CD1c-positive myeloid dendritic cell (primary cell): Measurements from ENCODE around the gene CTXN1.

Experiments used
- DNase-seq: peaks from one replicate; pipeline ENCODE4 v3.0.0-alpha.2; 2016; ENCODE audit errors: extremely low spot score

Gene CTXN1

DNA sequence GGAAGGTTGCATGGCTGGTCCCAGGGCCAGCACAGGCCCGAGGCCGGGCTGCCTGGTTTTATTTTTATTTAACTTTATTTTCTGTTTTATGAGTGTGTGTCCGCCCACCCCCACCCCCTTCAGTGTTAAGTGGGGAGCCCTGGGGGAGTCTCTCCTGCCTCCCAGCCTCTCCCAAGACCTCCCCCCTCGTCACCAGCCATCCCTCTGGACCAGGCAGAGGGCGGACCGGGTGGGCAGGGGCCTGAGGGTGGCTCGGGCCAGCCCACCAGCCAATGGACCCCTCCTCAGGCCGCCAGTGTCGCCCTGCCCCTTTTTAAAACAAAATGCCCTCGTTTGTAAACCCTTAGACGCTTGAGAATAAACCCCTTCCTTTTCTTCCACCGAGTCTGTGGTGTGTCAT is 11.8 kb downstream of the CTXN1 start:
- DNase-seq = no peak

DNA sequence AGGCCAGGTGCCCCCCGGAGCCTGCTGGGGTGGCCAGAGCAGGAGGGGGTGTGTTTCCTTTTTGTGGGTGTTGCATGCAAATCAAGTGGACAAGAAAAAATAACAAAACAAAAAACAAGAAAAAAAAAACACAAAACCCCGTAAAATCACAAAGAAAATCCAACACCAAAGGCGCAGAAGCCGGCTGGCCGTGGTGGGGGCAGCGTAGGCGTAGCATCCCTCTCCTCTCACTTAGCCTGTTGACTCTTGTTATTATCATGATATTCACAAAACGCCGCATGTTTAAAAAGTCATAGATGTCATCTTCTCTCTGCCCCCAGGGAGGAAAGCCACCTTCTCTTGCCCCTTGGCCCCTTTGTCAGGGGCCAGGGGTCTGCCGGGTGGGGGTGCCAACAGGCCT is 12.3 kb downstream of the CTXN1 start:
- no peak for DNase-seq

DNA sequence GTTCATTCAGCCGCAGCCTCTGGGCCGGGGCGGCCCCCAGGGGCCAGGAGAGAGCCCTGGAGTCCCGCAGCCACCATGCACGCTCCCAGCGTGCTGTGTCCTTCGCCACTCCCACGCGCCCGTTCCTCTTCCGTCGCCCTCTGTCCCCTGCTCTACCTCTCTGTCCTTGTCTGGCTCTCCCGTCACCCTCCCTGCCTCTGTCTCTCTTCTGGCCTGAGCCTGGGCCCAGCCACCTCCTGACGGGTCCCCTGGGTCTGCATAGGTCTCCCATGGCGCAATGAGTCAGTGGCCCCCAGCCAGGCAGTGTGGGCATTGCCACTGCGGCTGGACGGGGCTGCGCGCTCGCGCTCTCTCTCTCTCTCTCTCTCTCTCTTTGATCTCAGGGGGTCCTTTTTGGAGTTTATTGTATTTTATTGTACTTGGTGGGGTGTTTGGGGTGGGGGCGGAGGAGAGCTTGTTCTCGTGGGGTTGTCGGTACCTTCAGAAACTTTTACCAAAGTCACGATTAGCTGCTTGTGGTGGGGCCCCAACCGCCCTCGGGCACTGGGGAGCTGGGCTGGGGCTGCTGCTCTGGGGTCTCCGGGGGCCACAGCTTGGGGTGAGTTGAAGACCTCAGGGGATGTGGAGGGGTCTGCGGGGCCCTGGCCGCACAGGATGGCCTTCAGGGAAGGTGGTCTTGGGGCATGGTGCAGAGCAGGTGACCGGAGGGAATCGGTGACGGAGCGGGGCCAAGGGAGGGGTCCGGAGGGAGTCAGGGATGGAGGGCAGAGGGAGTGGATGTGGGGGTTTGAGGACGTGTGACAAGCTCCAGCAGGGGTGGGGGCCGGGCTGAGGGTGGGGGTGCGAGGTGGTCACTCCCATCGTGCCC is 13.0 kb downstream of the CTXN1 start:
- no peak for DNase-seq

DNA sequence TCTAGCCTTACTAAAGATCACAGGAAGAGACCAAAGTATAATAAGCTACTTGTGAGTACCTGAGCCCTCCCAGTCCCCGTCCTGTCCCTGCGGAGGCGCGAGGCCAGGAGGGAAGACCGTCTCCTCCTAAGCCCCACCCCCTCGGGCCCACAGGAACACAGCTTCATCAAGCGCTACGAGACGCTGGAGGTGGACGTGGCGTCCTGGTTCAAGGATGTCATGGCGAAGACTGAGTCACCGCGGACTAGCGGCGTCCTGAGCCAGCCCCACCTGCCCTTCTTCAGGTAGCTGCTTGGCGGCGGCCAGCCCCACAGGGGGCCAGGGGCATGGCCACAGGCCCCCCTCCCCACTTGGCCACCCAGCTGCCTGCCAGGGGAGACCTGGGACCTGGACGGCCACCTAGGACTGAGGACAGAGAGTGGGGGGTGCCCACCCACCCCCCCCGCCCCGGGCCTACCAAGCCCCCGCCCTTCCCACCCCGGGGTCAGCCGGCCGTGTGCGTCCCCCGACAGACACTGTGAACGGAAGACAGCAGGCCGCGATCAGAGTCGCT is 13.7 kb downstream of the CTXN1 start:
- DNase-seq = no peak

DNA sequence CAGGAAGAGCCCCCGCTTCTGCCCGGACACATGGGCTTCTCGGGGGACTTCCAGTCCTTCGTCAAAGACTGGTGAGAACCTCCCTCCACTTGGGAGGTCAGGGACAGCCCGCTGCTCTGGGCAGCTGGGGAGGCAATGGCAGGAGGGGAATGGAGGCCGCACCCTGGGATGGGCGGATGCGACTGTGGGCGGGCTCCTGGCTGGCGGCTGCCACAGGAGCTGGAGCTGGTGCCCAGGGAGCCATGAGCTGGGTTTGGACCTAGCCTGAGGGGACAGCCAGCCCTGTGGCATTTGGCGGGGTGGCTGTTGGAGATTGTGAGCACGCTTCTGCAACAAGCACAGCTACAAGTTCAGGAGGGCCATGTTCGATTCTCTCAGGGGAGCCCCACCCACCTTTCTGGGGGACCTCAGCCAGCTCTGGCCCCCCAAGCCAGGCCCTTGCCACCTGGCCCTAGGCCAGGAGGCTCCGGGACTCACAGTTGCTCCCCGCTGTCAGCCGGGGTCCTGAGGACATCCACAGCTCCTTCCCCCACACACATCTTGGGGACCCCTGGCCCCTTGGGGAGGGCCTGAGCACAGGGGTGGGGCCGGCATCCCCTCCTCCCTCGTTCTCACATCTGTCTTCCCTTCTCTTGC is 14.3 kb downstream of the CTXN1 start:
- DNase-seq = no peak

DNA sequence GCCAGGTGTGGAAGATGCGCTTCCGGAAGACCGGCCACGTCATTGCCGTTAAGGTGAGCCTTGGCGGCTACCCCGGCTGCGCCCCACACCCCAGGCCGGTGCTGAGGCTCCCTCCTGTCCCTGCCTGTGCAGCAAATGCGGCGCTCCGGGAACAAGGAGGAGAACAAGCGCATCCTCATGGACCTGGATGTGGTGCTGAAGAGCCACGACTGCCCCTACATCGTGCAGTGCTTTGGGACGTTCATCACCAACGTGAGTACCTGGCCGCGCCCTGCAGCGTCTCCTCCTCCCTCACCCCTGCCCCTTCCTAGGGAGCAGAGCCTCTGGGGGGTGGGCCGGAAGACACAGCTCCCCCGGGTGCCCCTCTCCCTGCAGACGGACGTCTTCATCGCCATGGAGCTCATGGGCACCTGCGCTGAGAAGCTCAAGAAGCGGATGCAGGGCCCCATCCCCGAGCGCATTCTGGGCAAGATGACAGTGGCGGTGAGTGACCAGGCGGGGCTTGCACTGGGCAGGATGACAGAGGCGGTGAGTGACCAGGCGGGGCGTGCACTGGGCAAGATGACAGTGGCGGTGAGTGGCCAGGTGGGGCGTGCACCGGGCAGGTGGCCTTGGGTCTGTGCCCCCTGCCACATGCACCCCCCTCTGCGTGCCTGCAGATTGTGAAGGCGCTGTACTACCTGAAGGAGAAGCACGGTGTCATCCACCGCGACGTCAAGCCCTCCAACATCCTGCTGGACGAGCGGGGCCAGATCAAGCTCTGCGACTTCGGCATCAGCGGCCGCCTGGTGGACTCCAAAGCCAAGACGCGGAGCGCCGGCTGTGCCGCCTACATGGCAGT is 15.4 kb downstream of the CTXN1 start:
- DNase-seq = no peak

DNA sequence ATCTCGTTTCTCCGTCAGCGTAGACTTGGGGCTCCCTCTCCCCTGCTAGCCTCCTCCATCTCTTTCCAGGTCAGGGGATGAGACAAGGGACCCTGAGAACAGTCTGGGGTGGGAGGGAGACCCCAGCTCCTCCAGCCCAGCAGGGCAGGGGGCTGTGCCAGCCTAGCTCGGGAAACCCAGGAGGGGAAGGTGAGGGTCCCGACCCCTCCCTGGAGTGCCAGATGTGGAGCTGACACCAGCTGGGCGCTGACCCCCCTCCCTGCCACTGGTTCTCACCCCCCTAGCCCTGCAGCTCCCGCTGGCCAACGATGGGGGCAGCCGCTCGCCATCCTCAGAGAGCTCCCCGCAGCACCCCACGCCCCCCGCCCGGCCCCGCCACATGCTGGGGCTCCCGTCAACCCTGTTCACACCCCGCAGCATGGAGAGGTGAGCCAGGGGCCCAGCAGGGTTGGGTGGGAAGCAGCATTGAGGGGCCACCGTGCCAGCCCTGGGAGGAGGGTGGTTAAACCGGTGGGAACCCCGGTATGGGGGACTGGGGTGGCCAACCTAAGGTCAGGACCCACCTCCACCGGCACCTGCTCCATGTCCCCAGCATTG is 16.4 kb downstream of the CTXN1 start:
- no peak for DNase-seq

DNA sequence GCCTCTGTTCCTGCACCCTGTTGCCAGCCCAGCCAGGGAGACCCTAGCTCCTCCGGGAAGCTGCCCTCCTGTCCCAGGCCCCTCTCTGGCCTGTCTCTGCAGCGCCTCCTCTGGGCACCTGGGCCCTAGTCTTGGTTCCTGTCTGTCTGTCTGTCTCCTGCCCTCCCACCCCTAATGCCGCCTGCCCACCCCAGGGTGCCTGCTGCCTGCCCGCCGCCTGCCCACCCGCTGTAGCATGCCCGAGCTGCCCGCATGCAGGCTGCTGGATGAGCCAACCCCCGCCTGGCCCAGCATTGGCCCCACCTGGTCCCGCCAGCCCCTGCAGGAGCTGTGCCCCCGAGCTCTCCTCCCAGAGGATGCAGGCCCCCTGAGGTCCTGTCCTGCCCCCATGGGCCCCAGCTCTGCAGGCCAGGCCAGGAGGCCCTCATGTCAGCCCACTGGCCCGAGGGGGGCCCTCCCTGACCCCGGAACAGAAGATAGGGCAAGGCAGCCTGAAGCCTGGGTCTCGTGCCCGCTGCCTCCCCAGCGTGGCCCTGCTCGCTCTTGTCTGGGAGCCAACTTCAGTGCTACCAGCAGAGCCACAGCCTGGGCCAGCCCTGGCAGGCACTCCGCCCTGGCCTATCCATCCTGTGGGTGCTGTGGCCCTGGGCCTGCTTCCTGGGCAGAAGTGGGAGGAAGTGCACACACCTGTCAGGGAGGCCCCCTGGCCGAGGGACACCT is 17.0 kb downstream of the CTXN1 start:
- DNase-seq = no peak

DNA sequence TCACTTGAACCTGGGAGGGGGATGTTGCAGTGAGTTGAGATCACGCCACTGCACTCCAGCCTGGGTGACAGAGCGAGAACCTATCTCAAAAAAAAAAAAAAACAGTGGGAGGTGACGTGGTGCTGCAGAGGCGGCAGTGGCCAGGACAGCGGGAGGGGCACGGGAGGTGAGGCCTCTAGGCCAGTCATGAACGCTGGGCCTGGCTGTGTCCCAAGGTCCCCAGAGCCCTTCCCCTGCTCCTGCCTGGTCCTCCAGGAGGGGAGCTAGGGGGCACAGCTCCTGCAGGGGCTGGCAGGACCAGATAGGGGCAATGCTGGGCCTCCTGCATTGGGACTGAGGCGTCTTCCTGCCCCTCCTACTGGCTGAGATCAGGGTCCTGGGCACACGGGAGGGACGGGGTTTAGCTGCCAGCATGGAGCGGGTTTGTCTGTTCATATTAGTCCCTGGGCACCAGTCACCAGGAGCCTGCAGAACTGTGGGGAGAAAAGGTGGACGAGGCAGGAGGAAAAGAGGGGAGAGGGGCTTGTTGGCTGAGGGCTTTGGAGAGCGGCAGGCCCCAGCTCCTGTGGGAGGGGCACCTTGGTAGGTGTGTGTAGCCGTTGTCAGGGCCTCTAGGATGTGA is 17.7 kb downstream of the CTXN1 start:
- DNase-seq = no peak

DNA sequence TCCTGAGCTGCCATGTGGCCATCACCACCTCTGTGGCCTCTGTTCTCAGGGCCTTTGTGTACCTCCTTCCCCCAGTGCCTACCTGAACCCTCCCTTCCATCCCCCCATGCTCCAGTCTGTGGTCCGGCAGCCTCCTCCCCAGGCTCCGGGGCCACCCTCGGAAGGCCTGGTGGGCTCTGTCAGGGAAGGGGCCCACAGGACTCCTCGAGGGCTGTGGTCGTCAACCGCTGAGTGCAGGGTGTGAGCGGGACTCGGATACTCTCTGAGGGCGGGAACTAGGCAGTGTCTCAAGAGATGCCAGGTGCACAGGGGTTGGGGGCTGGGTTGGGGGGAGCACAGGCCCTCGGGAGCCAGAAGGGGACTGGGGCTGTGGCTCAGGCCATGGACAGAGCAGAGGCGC is 18.4 kb downstream of the CTXN1 start:
- no peak for DNase-seq

DNA sequence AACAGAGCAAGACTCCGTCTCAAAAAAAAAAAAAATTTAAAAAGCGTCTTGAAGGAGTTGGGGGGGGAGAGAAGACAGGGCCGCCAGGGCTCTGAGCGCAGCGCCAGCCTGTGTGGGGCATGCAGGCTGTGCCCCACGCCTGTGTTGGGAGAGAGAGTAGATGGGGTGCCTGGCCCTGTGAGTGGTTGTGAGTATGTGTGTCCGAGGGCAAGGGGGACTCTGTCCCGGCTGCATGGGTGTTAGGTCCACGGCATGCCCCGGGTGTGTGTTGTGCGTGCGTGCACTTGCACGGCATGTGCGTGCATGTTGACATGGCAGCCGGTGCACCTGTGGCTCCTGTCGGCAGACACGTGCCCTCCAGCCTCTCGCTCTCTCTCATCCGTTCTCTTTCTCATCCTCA is 18.8 kb downstream of the CTXN1 start:
- no peak for DNase-seq

DNA sequence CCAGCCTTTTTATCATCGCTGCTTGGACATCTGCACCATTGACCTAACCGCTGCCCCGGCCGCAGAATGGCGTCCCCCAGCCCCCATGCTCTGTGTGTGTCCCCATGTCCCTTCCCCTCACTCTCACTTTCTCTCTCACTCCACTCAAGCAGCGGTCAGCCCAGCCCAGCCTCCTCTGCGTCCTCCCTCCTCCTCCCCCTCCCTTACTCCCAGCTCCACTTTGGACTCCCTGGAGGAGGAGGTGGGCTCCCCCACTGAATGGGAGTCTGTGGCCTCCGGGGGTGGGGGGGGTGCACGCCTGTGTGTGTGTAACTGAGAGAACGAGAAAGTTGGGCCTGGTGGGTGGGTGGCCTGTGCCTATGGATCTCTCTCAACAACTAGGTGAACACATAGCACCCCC is 20.1 kb downstream of the CTXN1 start:
- DNase-seq = no peak

DNA sequence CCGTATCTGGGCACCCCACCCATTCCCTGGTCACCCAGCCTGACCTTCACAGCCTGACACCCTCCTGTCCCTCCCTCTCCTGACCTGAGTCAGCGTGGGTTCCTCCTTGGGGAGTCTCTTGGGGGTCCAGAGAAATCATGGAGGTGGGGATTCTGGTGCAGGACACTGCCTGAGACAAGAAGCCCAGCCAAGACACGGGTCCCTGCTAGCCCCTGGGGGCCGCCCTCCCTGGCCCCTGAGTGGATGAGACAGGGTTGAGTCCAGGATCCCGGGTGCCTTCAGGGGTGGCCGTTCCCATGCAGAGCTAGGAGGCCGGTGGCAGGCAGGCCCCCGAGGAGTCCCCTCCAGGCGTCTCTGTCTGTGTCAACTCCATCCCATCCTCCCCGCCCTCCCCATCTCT is 20.7 kb downstream of the CTXN1 start:
- DNase-seq = no peak

DNA sequence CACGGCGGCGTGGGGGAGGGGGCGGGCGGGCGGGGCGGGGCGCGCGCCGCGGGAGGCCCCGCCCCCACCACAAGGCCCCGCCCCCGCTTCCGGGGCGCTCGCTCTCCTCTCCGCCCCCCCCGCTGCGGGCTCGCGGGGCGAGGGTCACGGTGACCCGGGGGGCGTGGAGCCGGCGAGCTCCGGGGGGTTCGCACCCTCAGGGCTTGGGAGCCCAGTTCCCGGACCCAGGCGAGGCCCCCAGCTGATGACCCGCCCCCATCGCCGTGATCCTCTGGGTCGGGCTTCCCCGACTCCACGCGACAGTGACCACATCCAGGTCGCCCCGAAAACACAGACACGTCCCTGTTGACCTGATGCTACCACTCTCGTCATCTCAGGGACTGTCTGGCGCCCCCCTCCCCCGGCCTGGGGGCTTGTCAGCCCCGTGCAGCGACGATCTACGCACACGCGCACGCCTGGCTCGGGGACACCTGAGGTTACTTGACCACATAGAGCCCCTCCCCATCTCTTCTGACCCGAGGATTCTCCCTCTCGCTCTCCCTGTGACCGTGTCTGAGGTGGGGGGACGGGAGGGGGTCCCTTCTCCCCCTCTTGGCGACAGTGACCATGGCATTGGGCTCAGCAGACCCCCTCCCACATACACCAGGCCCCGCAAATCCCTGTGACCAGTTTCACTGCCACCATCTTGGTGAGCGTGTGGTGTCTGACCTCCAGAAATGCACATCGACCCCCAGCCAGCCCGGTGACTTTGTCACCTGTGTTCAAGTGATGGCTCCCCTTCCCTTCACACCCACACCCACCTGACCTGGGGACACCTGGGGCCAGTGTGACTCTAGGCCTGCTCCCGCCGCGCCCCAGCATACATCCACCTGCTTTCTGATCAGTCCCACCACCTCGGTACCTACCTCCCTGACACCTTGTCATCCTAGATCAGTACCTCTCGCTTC is 21.6 kb downstream of the CTXN1 start:
- DNase-seq = no peak

DNA sequence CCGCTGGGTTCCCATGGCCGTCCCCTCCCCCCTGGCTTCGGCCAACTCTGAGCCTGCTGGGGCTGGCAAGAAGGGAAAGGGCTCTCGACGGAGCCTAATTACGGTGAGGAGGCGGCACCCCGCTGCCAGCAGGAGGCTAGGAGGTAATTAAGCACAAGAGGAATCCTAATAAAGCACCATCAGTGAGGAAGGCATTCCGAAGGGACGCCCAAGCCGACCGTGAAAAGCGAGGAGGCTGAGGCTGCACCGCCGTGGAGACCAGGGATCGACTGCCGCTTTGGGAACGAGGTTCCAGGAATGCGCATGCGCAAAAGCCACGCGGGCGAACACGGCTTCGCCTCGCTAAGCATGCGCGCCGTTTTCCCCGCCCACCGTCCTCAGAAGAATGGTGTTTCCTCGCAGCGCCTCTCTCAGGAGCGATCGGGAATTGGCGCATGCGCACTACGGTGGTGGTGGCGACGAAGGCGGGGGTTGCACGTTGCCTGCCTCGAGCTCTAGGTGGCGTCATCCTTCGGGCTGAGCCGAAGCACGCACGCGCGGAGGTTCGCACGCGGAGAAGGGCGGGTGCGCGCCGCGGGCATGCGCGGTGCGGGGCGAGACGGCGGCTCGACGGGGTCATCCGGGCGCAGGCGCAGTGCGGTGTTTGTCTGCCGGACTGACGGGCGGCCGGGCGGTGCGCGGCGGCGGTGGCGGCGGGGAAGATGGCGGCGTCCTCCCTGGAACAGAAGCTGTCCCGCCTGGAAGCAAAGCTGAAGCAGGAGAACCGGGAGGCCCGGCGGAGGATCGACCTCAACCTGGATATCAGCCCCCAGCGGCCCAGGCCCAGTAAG is 22.5 kb downstream of the CTXN1 start, which contains the start of gene MAP2K7:
Gene MAP2K7 (plus strand): TSS at position 634 of the 830 bp plus-strand sequence. CDS start 68 bp downstream, at position 702.
- DNase-seq = peak; percentile 100

DNA sequence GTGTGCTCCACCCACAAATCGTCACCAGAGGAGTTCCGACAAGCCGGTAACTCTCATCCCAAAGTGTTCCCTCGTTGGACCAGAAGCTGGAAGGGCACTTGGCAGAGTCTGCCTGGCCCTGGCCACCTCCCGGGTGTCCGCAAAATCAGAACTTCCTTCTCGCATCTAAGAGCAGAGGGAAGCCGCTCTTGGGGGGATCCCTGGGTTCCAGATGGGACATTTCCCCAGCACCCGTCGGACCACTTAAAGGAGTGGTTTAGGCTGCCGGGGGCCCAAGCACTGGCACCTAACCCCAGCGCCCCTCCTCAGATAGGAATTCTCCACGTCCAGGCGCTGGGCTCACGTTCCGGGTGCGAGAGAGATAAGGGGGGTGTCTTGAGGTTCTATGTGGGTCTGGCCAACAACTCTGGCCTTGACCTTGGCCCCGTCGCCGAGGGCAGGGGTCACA is 23.1 kb downstream of the CTXN1 start:
- DNase-seq = no peak

DNA sequence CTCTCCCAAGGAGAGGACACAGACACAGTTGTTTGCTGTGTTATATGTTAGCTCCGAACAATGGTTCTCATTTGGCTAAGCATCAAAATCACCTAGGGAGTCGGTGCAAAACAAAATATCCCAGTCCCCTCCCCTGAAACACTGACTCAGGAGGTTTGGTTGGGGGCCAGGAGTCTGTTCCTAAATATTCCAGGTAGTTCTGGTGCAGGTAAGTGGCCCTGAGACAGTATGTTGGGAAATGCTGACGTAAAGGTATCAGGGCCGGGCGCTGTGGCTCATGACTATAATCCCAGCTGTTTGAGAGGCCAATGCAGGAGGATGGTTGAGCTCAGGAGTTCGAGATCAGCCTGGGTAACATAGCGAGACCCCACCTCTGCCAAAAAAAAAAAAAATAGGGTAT is 24.6 kb downstream of the CTXN1 start:
- no peak for DNase-seq

DNA sequence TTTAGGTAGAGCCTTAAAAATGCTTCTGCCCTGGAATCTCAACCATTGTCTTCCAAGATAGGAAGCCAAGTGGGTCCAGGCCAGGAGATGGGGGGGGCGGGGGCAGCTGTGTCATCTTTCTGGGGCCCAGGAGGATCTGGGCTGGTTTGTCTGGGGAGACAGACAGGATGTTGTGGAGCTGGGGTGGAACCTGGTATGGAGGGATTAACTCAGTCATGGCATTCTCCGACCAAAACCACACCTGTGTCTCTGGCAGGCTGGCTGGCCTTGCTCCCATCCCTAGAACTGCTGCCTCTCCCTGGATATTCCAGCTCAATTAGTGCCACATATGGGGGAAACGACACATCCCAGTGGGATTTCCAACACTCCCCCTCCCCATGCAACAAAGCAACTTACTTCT is 25.0 kb downstream of the CTXN1 start:
- no peak for DNase-seq
